NT2/D1 (cell line): ENCODE results near the gene RAB11FIP4.

Experiments
- SUZ12 ChIP-seq: IDR thresholded peaks from 2 replicates; pipeline ENCODE4 v1.6.1; 2011; ENCODE audit not compliant: insufficient read length, insufficient read depth; ENCODE audit errors: extremely low read depth
- YY1 ChIP-seq: IDR thresholded peaks from 2 replicates; pipeline ENCODE4 v1.6.1; 2011; ENCODE audit not compliant: insufficient read length, insufficient read depth
- ZNF274 ChIP-seq: IDR thresholded peaks from 2 replicates; pipeline ENCODE4 v1.6.1; 2011; ENCODE audit warnings: mild to moderate bottlenecking, low read depth, low read length

GRCh38 chr17:31401456-31402254 is 10.2 kb downstream of the RAB11FIP4 start:
- TF ChIP-seq YY1 (no peak), ZNF274 (no peak), SUZ12 (no peak)
